Transverse colon (tissue), 4 donors: ENCODE data around the gene VPS26A. TPM values are rescaled to one million over a fixed set of nuclear protein-coding genes. Genes with fewer than 3 reads are reported as not detected.

ENCODE experiments used
- DNase-seq: peaks from one replicate; pipeline ENCODE4 v3.0.0-alpha.2; 2019
- H3K27ac ChIP-seq, 4 donors: fragments of 200-600 bp; sonication (generic); 2 replicates each; pipeline ENCODE4 v1.5.1; 2016 to 2018; ENCODE audit warnings: inconsistent platforms in 4 of 4
- H3K27me3 ChIP-seq: fragments of 200-600 bp; sonication (generic); 2 replicates; pipeline ENCODE4 v1.5.1; 2017; ENCODE audit warnings: inconsistent platforms
- H3K36me3 ChIP-seq, 4 donors: fragments of 200-600 bp; sonication (generic); 2 replicates each; pipeline ENCODE4 v1.5.1; 2017 to 2019; ENCODE audit warnings: inconsistent platforms in 4 of 4
- H3K4me1 ChIP-seq, 4 donors: fragments of 200-600 bp; sonication (generic); 2 replicates each; pipeline ENCODE4 v1.5.1; 2017 to 2020; ENCODE audit warnings: inconsistent platforms in 4 of 4
- H3K4me3 ChIP-seq, 4 donors: fragments of 200-600 bp; sonication (generic); 1 replicate in 1 of 4; 2 replicates in 3 of 4; pipeline versions ENCODE4 v1.5.1 to v1.6.1; 2017 to 2019; ENCODE audit warnings: inconsistent platforms in 4 of 4
- H3K9me3 ChIP-seq, 2 donors: fragments of 200-600 bp; sonication (generic); 2 replicates each; pipeline ENCODE4 v1.5.1; 2017 to 2019; ENCODE audit warnings: inconsistent platforms in 2 of 2
- CTCF ChIP-seq, 5 experiments: fragments of 200-600 bp in 3 of 5; fragments of 450-650 bp in 2 of 5; sonication (generic) in 3 of 5; IDR thresholded peaks; 1 replicate in 2 of 5; 2 replicates in 3 of 5; pipeline ENCODE4 v1.5.1; 2016 to 2017; ENCODE audit warnings: antibody characterized with exemption in 5 of 5, inconsistent platforms in 3 of 5, mild to moderate bottlenecking in 2 of 5, moderate library complexity in 1 of 5
- EP300 ChIP-seq: sonication (generic); formaldehyde crosslinking; IDR thresholded peaks from one replicate; pipeline ENCODE4 v1.6.1; 2017; ENCODE audit warnings: antibody characterized with exemption, low read depth
- POLR2A ChIP-seq: fragments of 450-650 bp; IDR thresholded peaks from one replicate; pipeline ENCODE4 v1.6.1; 2016; ENCODE audit warnings: antibody characterized with exemption, mild to moderate bottlenecking, moderate library complexity
- POLR2AphosphoS5 ChIP-seq, 3 donors: sonication (generic); formaldehyde crosslinking; IDR thresholded peaks; one replicate each; pipeline ENCODE4 v1.6.1; 2016; ENCODE audit warnings: antibody characterized with exemption in 3 of 3
- WGBS, 2 donors: methylation state at CpG; one replicate each; pipeline ENCODE4 v1.1.5; 2018; ENCODE audit warnings: low coverage in 1 of 2; 5-methylcytosine and 5-hydroxymethylcytosine counted together
- in situ Hi-C, 4 donors: fragments of 200-750 bp; cut with MboI; loops; one replicate each; pipeline versions ENCODE4 v1.15.0 to v1.15.1; 2017; ENCODE audit warnings: low sequenced_read_pairs in 3 of 4, low pct_ligation_motif_present in 1 of 4, low pct_unique_long_range_greater_than_20kb in 1 of 4
- intact Hi-C: fragments of 100-400 bp; cut with DNase I; formaldehyde crosslinking; loops from one replicate; pipeline ENCODE4 v1.15.1; 2023; ENCODE audit warnings: low total_unique reads
- total RNA-seq, 4 donors: library from RNA; depleted of rRNA; stranded (reverse); fragments of >200 nt; gene quantifications; one replicate each; pipeline ENCODE4 v1.1.0, GENCODE V29; 2016

The VPS26A gene
- total RNA-seq, 4 donors from 2014 or later: 5.4 to 38.7 (median 23.2) TPM

- no peak for DNase-seq
- no peak overlapping the region for H3K4me3 ChIP-seq
- no peaks in the 10 kb centered on the region for H3K9me3 ChIP-seq
- in situ Hi-C loops (loop anchor here in 2 of 4 donors (25.0 kb wide), 2 partner anchors 91 to 116 kb away; partner anchors contain the start of gene KIFBP (in 1 of the 2)), intact Hi-C loops (no loop called here)
- WGBS, 2 donors: 92 to 100% methylated on average over 5 to 7 of the region's 7 CpGs
- H3K4me1 ChIP-seq: no peaks in the 10 kb centered on the region
- H3K36me3 ChIP-seq: no peaks in the 10 kb centered on the region
- H3K27ac ChIP-seq: no peak overlapping the region
- TF ChIP-seq POLR2AphosphoS5 (IDR thresholded peaks at IDR 0.05) (no peak), POLR2A (no peak), EP300 (no peak), CTCF (IDR thresholded peaks at IDR 0.05) (no peak)
- H3K27me3 ChIP-seq: no peaks in the 10 kb centered on the region
Observed at GRCh38 chr10:69103784-69104183, 20.2 kb upstream of the VPS26A start.

- Histone ChIP-seq H3K36me3 (no peaks in the 10 kb centered on the region), H3K4me1 (no peaks in the 10 kb centered on the region), H3K4me3 (no peak overlapping the region), H3K27ac (no peak overlapping the region), H3K9me3 (no peaks in the 10 kb centered on the region), H3K27me3 (no peaks in the 10 kb centered on the region)
- in situ Hi-C loops (loop anchor here in 2 of 4 donors (25.0 kb wide), 2 partner anchors 93 to 118 kb away; partner anchors contain the start of gene KIFBP (in 1 of the 2)), intact Hi-C loops (no loop called here)
- no peak for DNase-seq
- WGBS, 2 donors: 90% methylated on average over 1 of the region's 1 CpG; no CpG with 5 or more reads in 1 of the 2 donors
- no peak for TF ChIP-seq EP300
- no peak for TF ChIP-seq POLR2A
- no peak for TF ChIP-seq CTCF (IDR thresholded peaks at IDR 0.05)
- TF ChIP-seq POLR2AphosphoS5 (IDR thresholded peaks at IDR 0.05): no peak
Observed at GRCh38 chr10:69104994-69105790, 18.8 kb upstream of the VPS26A start.

- Histone ChIP-seq H3K9me3 (no peaks in the 10 kb centered on the region), H3K36me3 (no peaks in the 10 kb centered on the region), H3K4me3 (no peak overlapping the region), H3K4me1 (no peaks in the 10 kb centered on the region), H3K27ac (no peak overlapping the region), H3K27me3 (no peaks in the 10 kb centered on the region)
- intact Hi-C loops (no loop called here), in situ Hi-C loops (loop anchor here in 2 of 4 donors (25.0 kb wide), 2 partner anchors 95 to 120 kb away; partner anchors contain the start of gene KIFBP (in 1 of the 2))
- TF ChIP-seq POLR2AphosphoS5 (IDR thresholded peaks at IDR 0.05) (no peak), CTCF (IDR thresholded peaks at IDR 0.05) (no peak), EP300 (no peak), POLR2A (no peak)
- DNase-seq: no peak
Observed at GRCh38 chr10:69107176-69107490, 16.8 kb upstream of the VPS26A start.

GRCh38 chr10:69107699-69108098, 16.3 kb upstream of the VPS26A start:
- no peak overlapping the region for H3K4me3 ChIP-seq
- intact Hi-C loops: no loop called here
- no peak for DNase-seq
- in situ Hi-C loops: loop anchor here in 2 of 4 donors (25.0 kb wide), 2 partner anchors 95 to 120 kb away; partner anchors contain the start of gene KIFBP (in 1 of the 2)
- no peak overlapping the region for H3K27ac ChIP-seq
- H3K4me1 ChIP-seq: no peaks in the 10 kb centered on the region
- H3K9me3 ChIP-seq: no peaks in the 10 kb centered on the region
- 100% methylated on average over 2 of the region's 2 CpGs; no CpG with 5 or more reads in 1 of the 2 donors for WGBS, 2 donors
- no peaks in the 10 kb centered on the region for H3K36me3 ChIP-seq
- H3K27me3 ChIP-seq: no peaks in the 10 kb centered on the region
- TF ChIP-seq POLR2AphosphoS5 (IDR thresholded peaks at IDR 0.05) (no peak), POLR2A (no peak), EP300 (no peak), CTCF (IDR thresholded peaks at IDR 0.05) (no peak)
